Astrocyte (in vitro differentiated cells and primary cell): ENCODE results near the gene PPP1R14D. TPM values are rescaled to one million over a fixed set of nuclear protein-coding genes. Genes with fewer than 3 reads are reported as not detected.

ENCODE experiments used
- DNase-seq: peaks from one replicate; pipeline ENCODE4 v3.0.0-alpha.2; 2010; ENCODE audit warnings: low read depth
- FAIRE-seq: peaks from 2 replicates; lab custom pipeline; 2011; peaks lifted over from hg19 to GRCh38; lab: Jason Lieb, UNC
- H2AFZ ChIP-seq: 2 replicates; pipeline ENCODE4 v1.6.0; 2012; ENCODE audit warnings: low read depth, low read length, inconsistent platforms
- H3K27ac ChIP-seq: 2 replicates; pipeline ENCODE4 v1.5.1; 2011; ENCODE audit warnings: low read depth, low read length, inconsistent platforms
- H3K27me3 ChIP-seq: 2 replicates; pipeline ENCODE4 v1.6.0; 2011; ENCODE audit warnings: low read length, inconsistent platforms; ENCODE audit not compliant: insufficient read depth
- H3K36me3 ChIP-seq: 2 replicates; pipeline ENCODE4 v1.5.1; 2011; ENCODE audit warnings: low read length, inconsistent platforms; ENCODE audit not compliant: insufficient read depth
- H3K4me1 ChIP-seq: 2 replicates; pipeline ENCODE4 v1.5.1; 2011; ENCODE audit warnings: low read length, inconsistent platforms; ENCODE audit not compliant: insufficient read depth
- H3K4me2 ChIP-seq: 2 replicates; pipeline ENCODE4 v1.6.0; 2012; ENCODE audit warnings: low read length, inconsistent platforms
- H3K4me3 ChIP-seq: 2 replicates; pipeline ENCODE4 v1.5.1; 2011; ENCODE audit warnings: low read depth, mild to moderate bottlenecking, low read length, inconsistent platforms; ENCODE audit not compliant: insufficient read depth
- H3K79me2 ChIP-seq: 2 replicates; pipeline ENCODE4 v1.6.0; 2012; ENCODE audit warnings: mild to moderate bottlenecking, low read length, inconsistent platforms; ENCODE audit not compliant: insufficient read depth
- H3K9ac ChIP-seq: 2 replicates; pipeline ENCODE4 v1.6.0; 2012; ENCODE audit warnings: mild to moderate bottlenecking, low read length, inconsistent platforms
- H3K9me3 ChIP-seq: 2 replicates; pipeline ENCODE4 v1.5.1; 2012; ENCODE audit warnings: low read depth, mild to moderate bottlenecking, low read length, inconsistent platforms; ENCODE audit not compliant: insufficient read depth
- H4K20me1 ChIP-seq: 2 replicates; pipeline ENCODE4 v1.6.0; 2012; ENCODE audit warnings: low read length, inconsistent platforms; ENCODE audit not compliant: insufficient read depth
- H3K27ac Mint-ChIP-seq: one replicate; pipeline ENCODE4 v1.8.0; 2021; ENCODE audit warnings: mild to moderate bottlenecking, mixed read lengths; ENCODE audit not compliant: unreplicated experiment
- H3K27me3 Mint-ChIP-seq: one replicate; pipeline ENCODE4 v1.8.0; 2021; ENCODE audit warnings: low read depth, mixed read lengths; ENCODE audit not compliant: unreplicated experiment
- H3K36me3 Mint-ChIP-seq: one replicate; pipeline ENCODE4 v1.8.0; 2021; ENCODE audit warnings: low read depth, mixed read lengths; ENCODE audit not compliant: unreplicated experiment
- H3K4me1 Mint-ChIP-seq: one replicate; pipeline ENCODE4 v1.8.0; 2021; ENCODE audit warnings: low read depth, mixed read lengths; ENCODE audit not compliant: unreplicated experiment
- H3K4me3 Mint-ChIP-seq: one replicate; pipeline ENCODE4 v1.8.0; 2021; ENCODE audit warnings: mild to moderate bottlenecking, moderate library complexity, mixed read lengths; ENCODE audit not compliant: unreplicated experiment
- H3K9me3 Mint-ChIP-seq: one replicate; pipeline ENCODE4 v1.8.0; 2021; ENCODE audit warnings: mild to moderate bottlenecking, mixed read lengths; ENCODE audit not compliant: unreplicated experiment
- EZH2 ChIP-seq: IDR thresholded peaks from 2 replicates; pipeline ENCODE4 v1.6.1; 2012; ENCODE audit warnings: mild to moderate bottlenecking, low read length, inconsistent platforms; ENCODE audit not compliant: insufficient read depth
- total RNA-seq: library from RNA; stranded (reverse); gene quantifications from 2 replicates; pipeline ENCODE4 v1.2.1, GENCODE V29; 2021
- TF ChIP-seq, protein P1 (sequence below): IDR thresholded peaks from 2 replicates; pipeline ENCODE4 v1.5.1; 2011; ENCODE audit warnings: low read depth, mild to moderate bottlenecking, inconsistent platforms, low read length, moderate library complexity; ENCODE audit not compliant: insufficient read depth

Gene PPP1R14D
- total RNA-seq, 1 donor from 2014 or later, result not detected

DNA sequence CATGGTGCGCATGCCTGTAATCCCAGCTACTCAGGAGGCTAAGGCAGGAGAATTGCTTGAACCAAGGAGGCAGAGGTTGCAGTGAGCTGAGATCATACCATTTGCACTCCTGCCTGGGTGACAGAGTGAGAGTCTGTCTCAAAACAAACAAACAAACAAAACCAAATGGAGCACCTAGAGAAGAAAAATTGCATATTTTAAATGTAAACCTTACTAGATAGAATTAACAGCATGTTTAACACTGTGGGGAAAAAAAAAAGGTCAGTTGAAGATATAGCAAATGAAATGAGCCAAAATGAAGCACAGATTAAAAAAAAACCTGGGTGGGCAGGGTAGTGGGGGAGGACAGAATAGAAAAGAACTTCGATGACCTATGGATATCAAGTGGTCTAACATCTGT is 7.3 kb downstream of the PPP1R14D start:
- no peak overlapping the region for H3K4me2 ChIP-seq
- no peak for FAIRE-seq

DNA sequence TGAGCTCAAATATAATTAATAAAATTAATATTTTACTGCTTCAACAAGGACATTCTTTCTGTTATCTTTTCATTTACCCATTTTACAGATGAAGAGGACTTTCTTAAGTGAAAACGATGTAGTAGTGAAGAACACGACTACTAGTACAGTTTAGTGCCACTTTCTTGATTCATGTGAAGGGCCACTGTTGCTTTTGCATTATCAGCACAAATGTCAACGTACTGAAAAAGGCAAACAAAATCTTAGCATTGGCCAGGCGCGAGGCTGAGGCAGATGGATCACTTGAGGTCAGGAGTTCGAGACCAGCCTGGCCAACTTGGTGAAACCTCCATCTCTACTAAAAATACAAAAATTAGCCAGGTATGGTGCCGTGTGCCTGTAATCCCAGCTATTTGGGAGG is 9.5 kb downstream of the PPP1R14D start:
- Mint-ChIP-seq H3K4me3 (no peak overlapping the region), H3K27ac (no peak overlapping the region), H3K9me3 (no peaks in the 10 kb centered on the region), H3K4me1 (peaks cover 5% of the 10 kb centered on the region), H3K36me3 (peaks cover 13% of the 10 kb centered on the region), H3K27me3 (no peaks in the 10 kb centered on the region)
- Histone ChIP-seq H3K36me3 (no peaks in the 10 kb centered on the region), H3K4me2 (no peak overlapping the region), H3K9ac (no peak overlapping the region), H3K4me1 (no peaks in the 10 kb centered on the region), H3K79me2 (no peaks in the 10 kb centered on the region), H3K4me3 (no peak overlapping the region), H2AFZ (no peak overlapping the region), H3K9me3 (no peaks in the 10 kb centered on the region), H3K27ac (no peak overlapping the region), H4K20me1 (no peaks in the 10 kb centered on the region), H3K27me3 (no peaks in the 10 kb centered on the region)
- FAIRE-seq (no peak), DNase-seq (no peak)
- TF ChIP-seq, protein P1, sequence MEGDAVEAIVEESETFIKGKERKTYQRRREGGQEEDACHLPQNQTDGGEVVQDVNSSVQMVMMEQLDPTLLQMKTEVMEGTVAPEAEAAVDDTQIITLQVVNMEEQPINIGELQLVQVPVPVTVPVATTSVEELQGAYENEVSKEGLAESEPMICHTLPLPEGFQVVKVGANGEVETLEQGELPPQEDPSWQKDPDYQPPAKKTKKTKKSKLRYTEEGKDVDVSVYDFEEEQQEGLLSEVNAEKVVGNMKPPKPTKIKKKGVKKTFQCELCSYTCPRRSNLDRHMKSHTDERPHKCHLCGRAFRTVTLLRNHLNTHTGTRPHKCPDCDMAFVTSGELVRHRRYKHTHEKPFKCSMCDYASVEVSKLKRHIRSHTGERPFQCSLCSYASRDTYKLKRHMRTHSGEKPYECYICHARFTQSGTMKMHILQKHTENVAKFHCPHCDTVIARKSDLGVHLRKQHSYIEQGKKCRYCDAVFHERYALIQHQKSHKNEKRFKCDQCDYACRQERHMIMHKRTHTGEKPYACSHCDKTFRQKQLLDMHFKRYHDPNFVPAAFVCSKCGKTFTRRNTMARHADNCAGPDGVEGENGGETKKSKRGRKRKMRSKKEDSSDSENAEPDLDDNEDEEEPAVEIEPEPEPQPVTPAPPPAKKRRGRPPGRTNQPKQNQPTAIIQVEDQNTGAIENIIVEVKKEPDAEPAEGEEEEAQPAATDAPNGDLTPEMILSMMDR, result no peak
- no peak for TF ChIP-seq EZH2

More for the DNA sequence above, 7.3 kb downstream of the PPP1R14D start:
- no peaks in the 10 kb centered on the region for H3K4me1 ChIP-seq
- no peak overlapping the region for H3K4me3 ChIP-seq
- H4K20me1 ChIP-seq, result no peaks in the 10 kb centered on the region
- H3K9me3 ChIP-seq, result no peaks in the 10 kb centered on the region
- H3K27me3 ChIP-seq, result no peaks in the 10 kb centered on the region
- no peak overlapping the region for H3K9ac ChIP-seq
- Mint-ChIP-seq H3K27me3 (no peaks in the 10 kb centered on the region), H3K36me3 (no peaks in the 10 kb centered on the region), H3K9me3 (no peaks in the 10 kb centered on the region), H3K4me1 (peaks cover 5% of the 10 kb centered on the region), H3K27ac (no peak overlapping the region), H3K4me3 (no peak overlapping the region)
- no peak overlapping the region for H3K27ac ChIP-seq
- no peaks in the 10 kb centered on the region for H3K79me2 ChIP-seq
- DNase-seq, result no peak
- H3K36me3 ChIP-seq, result no peaks in the 10 kb centered on the region
- TF ChIP-seq, protein P1, result no peak
- no peak for TF ChIP-seq EZH2
- H2AFZ ChIP-seq, result no peak overlapping the region

DNA sequence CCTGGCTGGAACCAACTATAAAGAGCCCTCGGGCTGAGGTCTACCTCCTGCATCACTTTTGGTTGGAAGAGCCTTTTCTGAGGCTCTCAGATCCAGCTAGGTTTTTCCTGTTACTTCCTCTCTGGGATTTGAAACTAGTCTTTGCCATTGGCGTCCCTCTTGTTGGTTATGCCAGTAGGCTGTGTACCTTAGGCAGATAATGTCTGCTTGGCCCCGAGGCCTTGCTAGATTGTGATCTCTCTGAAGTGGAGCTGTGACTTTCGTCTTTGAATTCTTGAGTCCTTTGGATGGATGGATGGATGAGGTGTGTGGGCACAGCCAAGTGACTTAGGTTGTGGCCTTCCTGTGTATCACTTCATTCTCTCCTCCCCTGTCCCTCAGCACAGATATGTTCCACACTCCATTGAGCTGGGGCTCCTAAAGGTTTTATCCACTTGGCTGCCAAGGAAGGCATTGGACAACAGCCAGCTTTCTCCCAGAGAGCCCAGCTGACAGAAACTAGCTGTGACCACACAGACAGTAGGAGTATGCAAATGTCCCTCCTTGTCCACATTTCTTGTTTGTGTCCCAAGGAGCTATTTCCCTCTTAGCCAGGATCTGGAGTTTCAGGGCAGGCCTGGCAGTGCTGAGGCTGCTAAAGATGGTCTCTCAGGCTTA is 13.3 kb downstream of the PPP1R14D start:
- no peak overlapping the region for H3K27ac Mint-ChIP-seq

More for the DNA sequence above, 13.3 kb downstream of the PPP1R14D start:
- Mint-ChIP-seq H3K4me1 (peaks cover 5% of the 10 kb centered on the region), H3K4me3 (no peak overlapping the region), H3K27me3 (no peaks in the 10 kb centered on the region), H3K36me3 (peaks cover 24% of the 10 kb centered on the region), H3K9me3 (no peaks in the 10 kb centered on the region)
- Histone ChIP-seq H4K20me1 (no peaks in the 10 kb centered on the region), H3K9ac (no peak overlapping the region), H3K4me3 (no peak overlapping the region), H3K27ac (no peak overlapping the region), H3K9me3 (no peaks in the 10 kb centered on the region), H3K4me2 (no peak overlapping the region), H2AFZ (no peak overlapping the region), H3K4me1 (no peaks in the 10 kb centered on the region), H3K36me3 (peaks cover 4% of the 10 kb centered on the region), H3K79me2 (no peaks in the 10 kb centered on the region), H3K27me3 (no peaks in the 10 kb centered on the region)
- DNase-seq (no peak), FAIRE-seq (no peak)
- no peak for TF ChIP-seq EZH2
- TF ChIP-seq, protein P1, result no peak
